ENCODE measurements around the gene TMEM117. TPM values are rescaled to one million over a fixed set of nuclear protein-coding genes. Genes with fewer than 3 reads are reported as not detected.
"Not testable (repeated sequence)": the region's sequence is repeated elsewhere in the genome, so short reads cannot be mapped to it uniquely, and the experiment has no call there.

The TMEM117 gene
- total RNA-seq, 6 experiments from 2014 or later, result 5.5 to 8.8 (median 7.0) TPM

DNA sequence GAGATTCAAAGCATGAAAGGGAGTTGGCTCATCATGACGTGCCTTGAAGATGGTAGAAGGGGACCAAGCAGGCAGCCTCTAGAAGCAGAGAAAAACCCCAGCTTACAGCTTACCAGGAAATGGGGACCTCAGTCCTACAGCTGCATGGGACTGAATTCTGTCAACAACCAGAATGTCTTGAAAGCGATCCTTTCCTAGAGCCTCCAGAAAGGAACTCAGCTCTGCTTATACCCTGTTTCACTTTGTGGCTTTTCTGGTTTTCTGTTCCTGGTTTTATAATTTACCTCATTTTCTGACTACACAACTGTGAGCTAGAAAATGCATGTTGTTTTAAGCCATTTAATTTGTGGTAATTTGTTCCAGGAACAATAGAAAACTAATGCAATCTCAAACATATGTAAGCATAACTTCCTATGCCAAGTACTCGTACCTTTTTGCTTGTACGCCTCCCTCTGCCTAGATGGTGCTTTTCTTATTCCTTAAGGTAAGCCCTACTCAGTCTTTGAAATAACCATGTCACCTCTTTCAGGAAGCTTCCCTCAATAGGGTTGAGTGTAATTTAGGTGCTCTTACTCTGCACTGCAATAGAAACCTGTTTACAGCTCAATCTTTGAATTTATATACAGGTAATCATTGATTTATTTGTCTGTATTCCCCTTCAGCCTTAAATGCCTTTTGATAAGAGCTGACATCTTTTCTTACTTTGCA lies 348.8 kb downstream of the TMEM117 start:
- no peak for DNase-seq
- TF ChIP-seq, protein P1, sequence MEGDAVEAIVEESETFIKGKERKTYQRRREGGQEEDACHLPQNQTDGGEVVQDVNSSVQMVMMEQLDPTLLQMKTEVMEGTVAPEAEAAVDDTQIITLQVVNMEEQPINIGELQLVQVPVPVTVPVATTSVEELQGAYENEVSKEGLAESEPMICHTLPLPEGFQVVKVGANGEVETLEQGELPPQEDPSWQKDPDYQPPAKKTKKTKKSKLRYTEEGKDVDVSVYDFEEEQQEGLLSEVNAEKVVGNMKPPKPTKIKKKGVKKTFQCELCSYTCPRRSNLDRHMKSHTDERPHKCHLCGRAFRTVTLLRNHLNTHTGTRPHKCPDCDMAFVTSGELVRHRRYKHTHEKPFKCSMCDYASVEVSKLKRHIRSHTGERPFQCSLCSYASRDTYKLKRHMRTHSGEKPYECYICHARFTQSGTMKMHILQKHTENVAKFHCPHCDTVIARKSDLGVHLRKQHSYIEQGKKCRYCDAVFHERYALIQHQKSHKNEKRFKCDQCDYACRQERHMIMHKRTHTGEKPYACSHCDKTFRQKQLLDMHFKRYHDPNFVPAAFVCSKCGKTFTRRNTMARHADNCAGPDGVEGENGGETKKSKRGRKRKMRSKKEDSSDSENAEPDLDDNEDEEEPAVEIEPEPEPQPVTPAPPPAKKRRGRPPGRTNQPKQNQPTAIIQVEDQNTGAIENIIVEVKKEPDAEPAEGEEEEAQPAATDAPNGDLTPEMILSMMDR (IDR thresholded peaks at IDR 0.05), result no peak
- Mint-ChIP-seq H3K27me3 (ENCODE audit: insufficient read depth) (no peaks in the 10 kb centered on the region; the same call in 1 of the 2 replicates), H3K4me3 (no peak overlapping the region), H3K4me1 (ENCODE audit: low read depth) (no peaks in the 10 kb centered on the region), H3K27ac (no peak overlapping the region), H3K9me3 (no peaks in the 10 kb centered on the region), H3K36me3 (ENCODE audit: low read depth) (no peaks in the 10 kb centered on the region)

DNA sequence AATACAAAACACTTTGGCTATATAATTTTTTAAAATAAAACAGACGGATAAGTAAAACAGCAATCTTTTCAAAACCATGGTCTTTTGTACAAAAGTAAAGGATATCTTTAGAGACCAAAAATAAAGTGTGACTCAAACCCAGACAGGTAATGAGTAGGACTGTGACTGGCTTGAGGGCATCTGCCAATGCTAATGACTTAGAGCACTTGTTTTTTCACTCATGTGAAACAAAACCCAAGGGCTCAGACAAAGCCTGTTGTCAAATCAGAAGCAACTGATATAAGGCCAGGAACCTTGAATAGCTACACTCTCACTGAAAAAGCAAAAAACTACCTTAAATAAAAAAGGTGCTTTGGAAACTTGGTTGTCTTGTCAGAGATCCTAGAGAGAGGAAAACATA lies 357.4 kb downstream of the TMEM117 start:
- no peaks in the 10 kb centered on the region for H3K4me1 Mint-ChIP-seq (ENCODE audit: low read depth)
- no peak for DNase-seq
- no peaks in the 10 kb centered on the region for H3K36me3 Mint-ChIP-seq (ENCODE audit: low read depth)
- no peaks in the 10 kb centered on the region for H3K9me3 Mint-ChIP-seq
- no peak overlapping the region for H3K27ac Mint-ChIP-seq
- H3K4me3 Mint-ChIP-seq, result no peak overlapping the region
- no peaks in the 10 kb centered on the region; the same call in 1 of the 2 replicates for H3K27me3 Mint-ChIP-seq (ENCODE audit: insufficient read depth)
- TF ChIP-seq, protein P1 (IDR thresholded peaks at IDR 0.05), result no peak

DNA sequence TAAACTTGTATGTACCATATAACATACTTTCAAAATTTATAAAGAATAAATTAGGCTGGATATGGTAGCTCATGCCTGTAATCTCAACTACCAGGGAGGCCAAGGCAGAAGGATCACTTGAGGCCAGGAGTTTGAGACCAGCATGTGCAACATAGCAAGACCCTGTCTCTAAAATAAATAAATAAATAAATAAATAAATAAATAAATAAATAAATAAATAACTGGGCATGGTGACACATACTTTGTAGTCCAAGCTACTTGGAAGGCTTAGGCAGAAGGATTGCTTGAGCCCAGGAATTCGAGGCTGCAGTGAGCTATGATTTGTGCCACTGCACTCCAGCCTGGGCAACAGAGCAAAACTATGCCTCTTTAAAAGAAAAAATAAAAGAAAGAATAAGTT lies 359.8 kb downstream of the TMEM117 start:
- not testable (repeated sequence) for DNase-seq

DNA sequence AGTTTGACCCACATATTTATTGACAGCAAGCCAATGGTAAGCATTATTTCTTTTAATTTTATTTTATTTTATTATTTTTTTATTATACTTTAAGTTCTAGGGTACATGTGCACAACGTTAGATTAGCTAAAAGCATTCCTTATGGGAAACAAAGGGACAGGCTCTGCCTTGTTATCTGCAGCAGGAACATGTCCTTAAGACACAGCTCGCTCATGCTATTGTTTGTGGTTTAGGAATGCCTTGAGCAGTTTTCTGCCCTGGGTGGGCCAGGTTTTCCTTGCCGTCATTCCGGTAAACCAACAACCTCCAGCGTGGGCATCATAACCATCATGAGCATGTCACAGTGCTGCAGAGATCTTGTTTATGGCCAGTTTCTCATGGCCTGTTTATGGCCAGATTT lies 370.2 kb downstream of the TMEM117 start:
- H3K36me3 Mint-ChIP-seq (ENCODE audit: low read depth), result no peaks in the 10 kb centered on the region
- H3K4me3 Mint-ChIP-seq, result no peak overlapping the region
- DNase-seq, result no peak
- no peaks in the 10 kb centered on the region for H3K4me1 Mint-ChIP-seq (ENCODE audit: low read depth)
- H3K9me3 Mint-ChIP-seq, result no peaks in the 10 kb centered on the region; the same call in 1 of the 2 replicates
- TF ChIP-seq, protein P1 (IDR thresholded peaks at IDR 0.05), result no peak
- H3K27ac Mint-ChIP-seq, result no peak overlapping the region
- H3K27me3 Mint-ChIP-seq (ENCODE audit: insufficient read depth), result no peaks in the 10 kb centered on the region

More for the DNA sequence above, 359.8 kb downstream of the TMEM117 start:
- H3K36me3 Mint-ChIP-seq (ENCODE audit: low read depth); H3K27me3 Mint-ChIP-seq (ENCODE audit: insufficient read depth); H3K27ac Mint-ChIP-seq; H3K4me1 Mint-ChIP-seq (ENCODE audit: low read depth); H3K4me3 Mint-ChIP-seq; H3K9me3 Mint-ChIP-seq: not testable (repeated sequence)

GRCh38 chr12:44217146-44217883 lies 381.4 kb downstream of the TMEM117 start:
- Mint-ChIP-seq H3K9me3 (no peaks in the 10 kb centered on the region), H3K4me1 (ENCODE audit: low read depth) (no peaks in the 10 kb centered on the region), H3K27me3 (ENCODE audit: insufficient read depth) (peaks cover 3% of the 10 kb centered on the region), H3K36me3 (ENCODE audit: low read depth) (peaks cover 6% of the 10 kb centered on the region; the same call in 1 of the 2 replicates), H3K27ac (no peak overlapping the region), H3K4me3 (no peak overlapping the region)
- TF ChIP-seq, protein P1 (IDR thresholded peaks at IDR 0.05), result no peak
- DNase-seq, result no peak

GRCh38 chr12:44223736-44224135 lies 387.9 kb downstream of the TMEM117 start:
- Mint-ChIP-seq H3K4me1 (ENCODE audit: low read depth) (no peaks in the 10 kb centered on the region), H3K27ac (no peak overlapping the region), H3K27me3 (ENCODE audit: insufficient read depth) (peaks cover 3% of the 10 kb centered on the region), H3K36me3 (ENCODE audit: low read depth) (no peaks in the 10 kb centered on the region), H3K9me3 (no peaks in the 10 kb centered on the region), H3K4me3 (no peak overlapping the region)
- DNase-seq, result no peak
- TF ChIP-seq, protein P1 (IDR thresholded peaks at IDR 0.05), result no peak

Data from HFFc6 (cell line).